HFF-Myc (cell line): Measurements from ENCODE around the gene GLS.
A peak's percentile ranks its signal among the peaks of the same experiment; 100 is the strongest.

Experiments used
- DNase-seq: peaks from one replicate; pipeline ENCODE4 v3.0.0-alpha.2; 2011; ENCODE audit warnings: low read depth; ENCODE audit errors: extremely low read depth
- H3K4me3 ChIP-seq: replicated peaks from 2 replicates; pipeline ENCODE4 v1.5.1; 2011; ENCODE audit warnings: low read depth, mild to moderate bottlenecking, control low read depth, low read length
- TF ChIP-seq, protein P1 (sequence below): IDR thresholded peaks from 2 replicates; pipeline ENCODE4 v1.5.1; 2012; ENCODE audit warnings: mild to moderate bottlenecking, low read depth, low read length, control low read depth; ENCODE audit errors: missing control alignments

GLS gene

DNA sequence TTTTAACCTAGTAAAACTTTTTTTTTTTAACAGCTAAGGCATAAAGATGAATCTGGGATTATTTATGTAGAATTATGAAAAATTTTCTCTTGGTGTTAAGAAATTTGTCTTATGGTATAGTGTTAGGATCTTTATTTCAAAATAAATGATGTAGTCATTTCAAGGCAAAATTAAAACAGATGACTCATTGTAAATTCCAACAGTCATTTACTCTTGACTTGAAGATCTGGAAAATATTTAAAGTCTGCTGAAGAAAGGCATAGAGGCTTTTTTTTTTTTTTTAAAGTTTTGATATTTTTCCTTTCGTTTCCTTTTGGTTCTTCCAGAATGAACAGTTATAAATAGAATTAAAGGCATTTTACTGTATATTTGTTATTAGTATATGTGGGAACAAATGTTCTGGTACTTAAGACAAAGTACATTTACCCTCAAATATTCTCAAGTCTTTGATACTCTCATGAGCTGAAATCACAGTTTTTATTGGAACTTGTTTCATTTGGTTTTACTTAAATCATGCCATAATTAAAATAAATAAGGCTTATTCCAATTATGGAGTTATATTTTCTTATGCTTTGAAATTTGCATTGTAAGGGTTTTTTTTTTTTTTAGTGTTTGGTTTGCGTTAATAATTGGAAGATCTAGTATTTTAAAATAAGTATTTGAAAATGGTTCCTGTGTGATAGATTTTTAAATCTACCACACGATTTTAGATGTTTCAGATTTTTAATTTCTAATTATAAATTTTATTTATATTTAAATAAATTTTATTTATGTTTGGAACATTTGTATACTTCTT lies 29.9 kb downstream of the GLS start:
- no peak overlapping the region for H3K4me3 ChIP-seq
- DNase-seq: no peak

DNA sequence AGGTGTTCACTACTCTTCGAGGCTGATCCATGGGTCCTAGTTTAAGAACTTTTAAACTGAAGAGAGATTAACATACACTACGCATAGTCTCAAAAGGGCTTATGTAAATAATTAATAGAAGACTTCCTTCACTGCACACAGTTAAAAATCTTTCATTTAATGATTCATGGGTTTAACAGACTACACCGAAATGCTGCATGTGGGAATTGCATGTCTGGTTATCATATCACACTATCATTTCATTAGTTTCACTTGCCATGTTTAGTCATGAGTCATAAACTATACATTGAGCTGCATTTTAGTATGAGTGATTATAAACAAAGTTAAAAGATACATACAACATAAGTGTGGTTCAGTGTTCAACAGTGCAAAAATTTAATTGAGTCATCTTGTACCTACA lies 31.2 kb downstream of the GLS start:
- H3K4me3 ChIP-seq: no peak overlapping the region
- DNase-seq: peak; percentile 12
- TF ChIP-seq, protein P1, sequence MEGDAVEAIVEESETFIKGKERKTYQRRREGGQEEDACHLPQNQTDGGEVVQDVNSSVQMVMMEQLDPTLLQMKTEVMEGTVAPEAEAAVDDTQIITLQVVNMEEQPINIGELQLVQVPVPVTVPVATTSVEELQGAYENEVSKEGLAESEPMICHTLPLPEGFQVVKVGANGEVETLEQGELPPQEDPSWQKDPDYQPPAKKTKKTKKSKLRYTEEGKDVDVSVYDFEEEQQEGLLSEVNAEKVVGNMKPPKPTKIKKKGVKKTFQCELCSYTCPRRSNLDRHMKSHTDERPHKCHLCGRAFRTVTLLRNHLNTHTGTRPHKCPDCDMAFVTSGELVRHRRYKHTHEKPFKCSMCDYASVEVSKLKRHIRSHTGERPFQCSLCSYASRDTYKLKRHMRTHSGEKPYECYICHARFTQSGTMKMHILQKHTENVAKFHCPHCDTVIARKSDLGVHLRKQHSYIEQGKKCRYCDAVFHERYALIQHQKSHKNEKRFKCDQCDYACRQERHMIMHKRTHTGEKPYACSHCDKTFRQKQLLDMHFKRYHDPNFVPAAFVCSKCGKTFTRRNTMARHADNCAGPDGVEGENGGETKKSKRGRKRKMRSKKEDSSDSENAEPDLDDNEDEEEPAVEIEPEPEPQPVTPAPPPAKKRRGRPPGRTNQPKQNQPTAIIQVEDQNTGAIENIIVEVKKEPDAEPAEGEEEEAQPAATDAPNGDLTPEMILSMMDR: no peak

More for the DNA sequence above, 29.9 kb downstream of the GLS start:
- TF ChIP-seq, protein P1: no peak

DNA sequence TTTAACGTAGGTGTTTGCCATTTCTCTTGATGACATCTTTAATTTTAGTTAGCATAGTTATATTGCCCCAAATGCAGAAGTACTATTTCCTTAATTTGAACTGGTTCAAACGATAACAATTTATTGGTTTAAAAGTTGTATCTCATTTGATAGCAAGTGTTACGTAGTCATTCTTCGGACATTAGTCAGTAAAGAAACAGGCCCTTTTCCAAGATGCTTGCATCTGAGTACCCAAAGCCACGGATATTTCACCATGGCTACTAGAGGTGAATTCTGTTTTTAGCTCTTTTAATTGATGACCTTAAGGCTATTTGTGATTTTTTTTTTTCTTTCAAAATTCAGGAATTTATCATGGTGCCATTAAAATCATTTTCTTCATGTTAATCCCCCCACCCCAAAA lies 32.1 kb downstream of the GLS start:
- TF ChIP-seq, protein P1: no peak
- no peak overlapping the region for H3K4me3 ChIP-seq
- DNase-seq: no peak

DNA sequence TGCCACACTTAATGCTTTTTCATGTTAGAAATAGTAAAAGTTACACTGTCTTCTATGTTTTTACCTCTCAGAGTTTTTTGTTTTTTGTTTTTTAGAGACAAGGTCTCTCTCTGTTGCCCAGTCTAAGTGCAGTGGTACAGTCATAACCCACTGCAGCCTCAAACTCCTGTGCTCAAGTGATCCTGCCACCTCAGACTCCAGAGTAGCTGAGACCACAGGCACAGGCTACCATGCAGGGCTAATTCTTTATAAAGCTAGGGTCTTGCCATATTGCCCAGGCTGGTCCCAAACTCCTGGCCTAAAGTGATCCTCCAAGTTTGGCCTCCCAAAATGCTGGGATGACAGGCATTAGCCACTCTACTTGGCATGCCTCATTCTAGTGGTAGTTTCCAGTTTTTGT lies 33.1 kb downstream of the GLS start:
- no peak overlapping the region for H3K4me3 ChIP-seq
- TF ChIP-seq, protein P1: no peak
- DNase-seq: no peak

DNA sequence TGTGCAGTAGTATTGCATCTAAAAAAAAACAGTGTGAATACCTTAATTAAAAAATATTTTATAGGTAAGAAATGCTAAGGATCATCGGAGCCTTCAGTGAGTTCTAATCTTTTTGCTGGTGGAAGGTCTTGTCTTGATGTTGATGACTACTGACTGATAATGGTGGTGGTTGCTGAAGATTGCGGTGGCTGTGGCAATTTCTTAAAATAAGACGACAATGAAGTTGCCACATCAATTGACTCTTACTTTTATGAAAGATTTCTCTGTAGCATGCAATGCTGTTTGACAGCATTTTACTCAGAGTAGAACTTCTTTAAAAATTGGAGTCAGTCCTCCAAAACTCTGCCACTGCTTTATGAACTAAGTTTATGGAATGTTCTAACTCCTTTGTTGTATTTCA lies 36.2 kb downstream of the GLS start:
- TF ChIP-seq, protein P1: no peak
- no peak overlapping the region for H3K4me3 ChIP-seq
- DNase-seq: no peak

DNA sequence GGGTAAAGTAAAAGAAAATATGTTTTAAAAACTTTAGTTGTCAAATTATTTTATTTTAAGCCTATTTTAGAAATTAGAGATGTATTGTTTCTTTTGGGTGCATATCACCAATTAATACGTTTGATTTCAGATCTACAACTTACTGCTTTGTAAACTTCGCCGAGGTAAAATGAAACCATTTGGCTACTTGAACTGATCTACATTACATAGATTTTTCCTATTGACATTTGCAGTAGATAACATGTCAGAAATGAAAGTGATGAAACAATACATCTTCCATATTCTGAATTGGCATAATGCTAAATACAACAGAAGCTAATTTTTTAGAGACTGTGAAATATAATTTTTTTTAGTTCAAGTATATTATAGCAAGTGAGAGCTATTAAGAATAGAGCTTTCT lies 39.5 kb downstream of the GLS start:
- DNase-seq: no peak
- TF ChIP-seq, protein P1: no peak
- no peak overlapping the region for H3K4me3 ChIP-seq

DNA sequence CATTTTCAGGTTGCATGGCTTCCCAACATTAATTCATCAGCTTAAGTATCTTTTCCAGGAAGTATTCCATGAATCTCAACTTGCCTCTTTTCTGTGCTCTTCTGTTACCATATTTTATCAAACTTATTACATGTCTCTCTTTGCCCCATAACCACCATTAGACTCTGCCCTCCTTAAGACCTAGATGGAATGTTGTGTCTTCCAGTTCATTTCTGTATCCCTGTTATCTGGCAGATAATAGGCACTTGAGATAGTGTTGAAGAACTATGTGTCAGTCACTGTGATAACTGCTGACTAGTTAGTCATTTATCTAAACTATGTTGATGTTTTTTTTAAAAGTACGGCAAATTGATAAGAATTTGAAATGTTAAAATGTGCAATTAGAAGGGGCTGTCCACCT lies 41.8 kb downstream of the GLS start:
- TF ChIP-seq, protein P1: no peak
- H3K4me3 ChIP-seq: no peak overlapping the region
- DNase-seq: no peak
